K562 (cell line): ENCODE results near the gene RNF11. TPM values are rescaled to one million over a fixed set of nuclear protein-coding genes. Genes with fewer than 3 reads are reported as not detected.

Experiments
- CBX5 ChIP-seq: IDR thresholded peaks from 2 replicates; pipeline ENCODE4 v1.6.1; 2014; ENCODE audit warnings: low read depth, borderline replicate concordance
- NCOA2 ChIP-seq, 2 experiments: fragments of 450-650 bp; IDR thresholded peaks; 2 replicates each; pipeline ENCODE4 v1.6.1; 2018; ENCODE audit warnings: mild to moderate bottlenecking in 2 of 2, moderate library complexity in 1 of 2; ENCODE audit not compliant: partially characterized antibody in 2 of 2
- NFATC3 ChIP-seq: fragments of 450-650 bp; IDR thresholded peaks from 2 replicates; pipeline ENCODE4 v1.6.1; 2017; ENCODE audit warnings: mild to moderate bottlenecking
- OTX1 ChIP-seq: fragments of 450-650 bp; formaldehyde crosslinking; IDR thresholded peaks from 2 replicates; pipeline ENCODE4 v1.4.0; 2022; ENCODE audit warnings: mild to moderate bottlenecking
- PHB2 ChIP-seq: fragments of 450-650 bp; IDR thresholded peaks from 2 replicates; pipeline ENCODE4 v1.6.1; 2017; ENCODE audit warnings: low read depth
- RBFOX2 ChIP-seq: fragments of 200-400 bp; formaldehyde crosslinking; IDR thresholded peaks from 2 replicates; pipeline ENCODE4 v1.6.1; 2017; ENCODE audit warnings: low read depth, mild to moderate bottlenecking, low read length, moderate library complexity
- SAFB ChIP-seq: fragments of 200-400 bp; formaldehyde crosslinking; IDR thresholded peaks from 2 replicates; pipeline ENCODE4 v1.6.1; 2017; ENCODE audit warnings: low read depth, low read length, borderline replicate concordance
- SMARCB1 ChIP-seq: IDR thresholded peaks from 2 replicates; pipeline ENCODE4 v1.6.1; 2011; ENCODE audit warnings: improper control_type of control experiment, low read depth; ENCODE audit not compliant: insufficient read length
- SP2 ChIP-seq: IDR thresholded peaks from 2 replicates; pipeline ENCODE4 v1.6.1; 2011; ENCODE audit warnings: mild to moderate bottlenecking, low read depth, low read length, moderate library complexity; ENCODE audit not compliant: poor library complexity, severe bottlenecking; ENCODE audit errors: extremely low read depth
- WHSC1 ChIP-seq: IDR thresholded peaks from one replicate; pipeline ENCODE4 v1.6.1; 2012; ENCODE audit warnings: low read length, control low read depth, inconsistent platforms
- ZNF121 ChIP-seq: sonication (generic); formaldehyde crosslinking; conservative IDR thresholded peaks from 2 replicates; pipeline ENCODE4 v1.8.0; 2022; ENCODE audit warnings: missing genetic modification reagents
- ZNF41 ChIP-seq: fragments of 250-450 bp; sonication (Bioruptor Pico); conservative IDR thresholded peaks from 2 replicates; pipeline ENCODE4 v1.4.0; 2020; ENCODE audit warnings: mild to moderate bottlenecking
- ZSCAN32 ChIP-seq: fragments of 450-650 bp; formaldehyde crosslinking; IDR thresholded peaks from 2 replicates; pipeline ENCODE4 v1.4.0; 2020; ENCODE audit warnings: mild to moderate bottlenecking, moderate library complexity
- polyA plus RNA-seq, 8 experiments: library from polyadenylated mRNA; depleted of rRNA in 4 of 8; stranded (reverse) in 5 of 8; unstranded in 3 of 8; fragments of >200 nt; fragmentation: Nextera tagmentation in 2 of 8; fragmentation: Illumina TruSeq in 1 of 8; extraction: Ambion mirVana in 2 of 8; extraction: Trizol in 1 of 8; gene quantifications; 2 replicates each; pipeline versions ENCODE4 v1.2.1 to v1.2.3, GENCODE V29; 2011 to 2014; ENCODE audit warnings: inconsistent platforms in 1 of 8, missing spikeins in 1 of 8
- total RNA-seq, 7 experiments: library from RNA; depleted of rRNA in 6 of 7; stranded (reverse); fragments of >200 nt in 6 of 7; fragmentation: Illumina TruSeq in 2 of 7; extraction: Trizol in 2 of 7; gene quantifications; 2 replicates each; pipeline versions ENCODE4 v1.2.1 to v1.2.3, GENCODE V29; 2011 to 2021; ENCODE audit warnings: low replicate concordance in 1 of 7
- TF ChIP-seq, protein P1 (sequence below): fragments of 450-650 bp; formaldehyde crosslinking; IDR thresholded peaks from 2 replicates; pipeline ENCODE4 v1.4.0; 2022; ENCODE audit warnings: missing genetic modification characterization
- TF ChIP-seq, protein P2 (sequence below): IDR thresholded peaks from 2 replicates; pipeline ENCODE4 v1.6.1; 2011; ENCODE audit warnings: borderline replicate concordance, low read depth, mild to moderate bottlenecking, moderate library complexity, low read length; ENCODE audit not compliant: insufficient read depth, poor library complexity, severe bottlenecking
- TF ChIP-seq, protein P3 (sequence below): IDR thresholded peaks from 2 replicates; pipeline ENCODE4 v1.6.1; 2012; ENCODE audit warnings: low read depth, low read length, improper control_type of control experiment, borderline replicate concordance
- TF ChIP-seq, protein P4 (sequence below): fragments of 450-650 bp; IDR thresholded peaks from 2 replicates; pipeline ENCODE4 v1.6.1; 2017; ENCODE audit warnings: antibody characterized with exemption
- TF ChIP-seq, protein P5 (sequence below): sonication (generic); formaldehyde crosslinking; IDR thresholded peaks from 2 replicates; pipeline ENCODE4 v1.8.1; 2023; ENCODE audit warnings: mild to moderate bottlenecking, missing genetic modification reagents
- TF ChIP-seq, protein P6 (sequence below): fragments of 450-650 bp; IDR thresholded peaks from 2 replicates; pipeline ENCODE4 v1.6.1; 2016; ENCODE audit warnings: low read depth, mild to moderate bottlenecking, moderate library complexity

The RNF11 gene
- total and polyA plus RNA-seq, 9 of the 15 experiments (the other 6 are each of a cell fraction or from before 2014, with no cell fraction given) = 5.7 to 34.3 (median 23.1) TPM

DNA sequence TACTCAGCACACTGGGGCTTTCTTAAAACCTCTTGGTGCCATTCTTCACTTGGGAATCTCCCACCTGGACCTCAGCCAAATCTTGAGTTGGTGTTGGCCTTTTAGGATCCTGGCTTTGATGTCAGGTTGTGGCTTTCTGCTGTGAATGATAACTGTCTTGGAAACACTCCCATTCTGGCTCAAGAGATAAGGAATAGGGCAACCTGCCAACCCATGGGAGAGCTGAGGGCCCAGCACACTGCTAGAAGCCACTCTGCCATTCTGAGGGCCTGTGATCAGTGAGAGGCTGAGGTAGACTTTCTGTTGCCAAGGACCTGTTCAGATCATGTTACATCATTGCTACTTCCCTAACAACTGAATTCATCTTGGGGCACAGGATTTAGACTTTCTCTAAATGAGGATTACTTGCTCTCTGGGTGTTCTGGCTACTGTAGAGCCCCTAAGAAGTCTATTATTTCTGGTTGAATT, 48.4 kb downstream of the RNF11 start (continued):
- TF ChIP-seq, protein P1, sequence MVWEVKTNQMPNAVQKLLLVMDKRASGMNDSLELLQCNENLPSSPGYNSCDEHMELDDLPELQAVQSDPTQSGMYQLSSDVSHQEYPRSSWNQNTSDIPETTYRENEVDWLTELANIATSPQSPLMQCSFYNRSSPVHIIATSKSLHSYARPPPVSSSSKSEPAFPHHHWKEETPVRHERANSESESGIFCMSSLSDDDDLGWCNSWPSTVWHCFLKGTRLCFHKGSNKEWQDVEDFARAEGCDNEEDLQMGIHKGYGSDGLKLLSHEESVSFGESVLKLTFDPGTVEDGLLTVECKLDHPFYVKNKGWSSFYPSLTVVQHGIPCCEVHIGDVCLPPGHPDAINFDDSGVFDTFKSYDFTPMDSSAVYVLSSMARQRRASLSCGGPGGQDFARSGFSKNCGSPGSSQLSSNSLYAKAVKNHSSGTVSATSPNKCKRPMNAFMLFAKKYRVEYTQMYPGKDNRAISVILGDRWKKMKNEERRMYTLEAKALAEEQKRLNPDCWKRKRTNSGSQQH (CRISPR knock-in tag) = no peak
- TF ChIP-seq ZNF41 (CRISPR knock-in tag) = 0 out of 2 replicates have a peak, but pooled peaks have one; percentile 33
- TF ChIP-seq RBFOX2 = no peak
- no peak for TF ChIP-seq SAFB
- no peak for TF ChIP-seq NCOA2 (IDR thresholded peaks at IDR 0.05; ENCODE audit: partially characterized antibody in 2 of 2)
- TF ChIP-seq, protein P2, sequence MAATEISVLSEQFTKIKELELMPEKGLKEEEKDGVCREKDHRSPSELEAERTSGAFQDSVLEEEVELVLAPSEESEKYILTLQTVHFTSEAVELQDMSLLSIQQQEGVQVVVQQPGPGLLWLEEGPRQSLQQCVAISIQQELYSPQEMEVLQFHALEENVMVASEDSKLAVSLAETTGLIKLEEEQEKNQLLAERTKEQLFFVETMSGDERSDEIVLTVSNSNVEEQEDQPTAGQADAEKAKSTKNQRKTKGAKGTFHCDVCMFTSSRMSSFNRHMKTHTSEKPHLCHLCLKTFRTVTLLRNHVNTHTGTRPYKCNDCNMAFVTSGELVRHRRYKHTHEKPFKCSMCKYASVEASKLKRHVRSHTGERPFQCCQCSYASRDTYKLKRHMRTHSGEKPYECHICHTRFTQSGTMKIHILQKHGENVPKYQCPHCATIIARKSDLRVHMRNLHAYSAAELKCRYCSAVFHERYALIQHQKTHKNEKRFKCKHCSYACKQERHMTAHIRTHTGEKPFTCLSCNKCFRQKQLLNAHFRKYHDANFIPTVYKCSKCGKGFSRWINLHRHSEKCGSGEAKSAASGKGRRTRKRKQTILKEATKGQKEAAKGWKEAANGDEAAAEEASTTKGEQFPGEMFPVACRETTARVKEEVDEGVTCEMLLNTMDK = no peak
- TF ChIP-seq, protein P3, sequence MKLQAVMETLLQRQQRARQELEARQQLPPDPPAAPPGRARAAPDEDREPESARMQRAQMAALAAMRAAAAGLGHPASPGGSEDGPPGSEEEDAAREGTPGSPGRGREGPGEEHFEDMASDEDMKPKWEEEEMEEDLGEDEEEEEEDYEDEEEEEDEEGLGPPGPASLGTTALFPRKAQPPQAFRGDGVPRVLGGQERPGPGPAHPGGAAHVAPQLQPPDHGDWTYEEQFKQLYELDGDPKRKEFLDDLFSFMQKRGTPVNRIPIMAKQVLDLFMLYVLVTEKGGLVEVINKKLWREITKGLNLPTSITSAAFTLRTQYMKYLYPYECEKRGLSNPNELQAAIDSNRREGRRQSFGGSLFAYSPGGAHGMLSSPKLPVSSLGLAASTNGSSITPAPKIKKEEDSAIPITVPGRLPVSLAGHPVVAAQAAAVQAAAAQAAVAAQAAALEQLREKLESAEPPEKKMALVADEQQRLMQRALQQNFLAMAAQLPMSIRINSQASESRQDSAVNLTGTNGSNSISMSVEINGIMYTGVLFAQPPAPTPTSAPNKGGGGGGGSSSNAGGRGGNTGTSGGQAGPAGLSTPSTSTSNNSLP = peak; percentile 87; the same call in 1 of the 2 replicates
- TF ChIP-seq OTX1 = peak; percentile 85
- TF ChIP-seq, protein P4, sequence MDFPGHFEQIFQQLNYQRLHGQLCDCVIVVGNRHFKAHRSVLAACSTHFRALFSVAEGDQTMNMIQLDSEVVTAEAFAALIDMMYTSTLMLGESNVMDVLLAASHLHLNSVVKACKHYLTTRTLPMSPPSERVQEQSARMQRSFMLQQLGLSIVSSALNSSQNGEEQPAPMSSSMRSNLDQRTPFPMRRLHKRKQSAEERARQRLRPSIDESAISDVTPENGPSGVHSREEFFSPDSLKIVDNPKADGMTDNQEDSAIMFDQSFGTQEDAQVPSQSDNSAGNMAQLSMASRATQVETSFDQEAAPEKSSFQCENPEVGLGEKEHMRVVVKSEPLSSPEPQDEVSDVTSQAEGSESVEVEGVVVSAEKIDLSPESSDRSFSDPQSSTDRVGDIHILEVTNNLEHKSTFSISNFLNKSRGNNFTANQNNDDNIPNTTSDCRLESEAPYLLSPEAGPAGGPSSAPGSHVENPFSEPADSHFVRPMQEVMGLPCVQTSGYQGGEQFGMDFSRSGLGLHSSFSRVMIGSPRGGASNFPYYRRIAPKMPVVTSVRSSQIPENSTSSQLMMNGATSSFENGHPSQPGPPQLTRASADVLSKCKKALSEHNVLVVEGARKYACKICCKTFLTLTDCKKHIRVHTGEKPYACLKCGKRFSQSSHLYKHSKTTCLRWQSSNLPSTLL = no peak
- no peak for TF ChIP-seq ZNF121 (CRISPR knock-in tag)
- TF ChIP-seq, protein P5, sequence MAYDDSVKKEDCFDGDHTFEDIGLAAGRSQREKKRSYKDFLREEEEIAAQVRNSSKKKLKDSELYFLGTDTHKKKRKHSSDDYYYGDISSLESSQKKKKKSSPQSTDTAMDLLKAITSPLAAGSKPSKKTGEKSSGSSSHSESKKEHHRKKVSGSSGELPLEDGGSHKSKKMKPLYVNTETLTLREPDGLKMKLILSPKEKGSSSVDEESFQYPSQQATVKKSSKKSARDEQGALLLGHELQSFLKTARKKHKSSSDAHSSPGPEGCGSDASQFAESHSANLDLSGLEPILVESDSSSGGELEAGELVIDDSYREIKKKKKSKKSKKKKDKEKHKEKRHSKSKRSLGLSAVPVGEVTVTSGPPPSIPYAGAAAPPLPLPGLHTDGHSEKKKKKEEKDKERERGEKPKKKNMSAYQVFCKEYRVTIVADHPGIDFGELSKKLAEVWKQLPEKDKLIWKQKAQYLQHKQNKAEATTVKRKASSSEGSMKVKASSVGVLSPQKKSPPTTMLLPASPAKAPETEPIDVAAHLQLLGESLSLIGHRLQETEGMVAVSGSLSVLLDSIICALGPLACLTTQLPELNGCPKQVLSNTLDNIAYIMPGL (CRISPR knock-in tag) = no peak
- TF ChIP-seq SP2 = no peak
- TF ChIP-seq, protein P6, sequence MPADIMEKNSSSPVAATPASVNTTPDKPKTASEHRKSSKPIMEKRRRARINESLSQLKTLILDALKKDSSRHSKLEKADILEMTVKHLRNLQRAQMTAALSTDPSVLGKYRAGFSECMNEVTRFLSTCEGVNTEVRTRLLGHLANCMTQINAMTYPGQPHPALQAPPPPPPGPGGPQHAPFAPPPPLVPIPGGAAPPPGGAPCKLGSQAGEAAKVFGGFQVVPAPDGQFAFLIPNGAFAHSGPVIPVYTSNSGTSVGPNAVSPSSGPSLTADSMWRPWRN = peak; percentile 82
- TF ChIP-seq PHB2 = peak; percentile 78
- TF ChIP-seq CBX5 = no peak
- no peak for TF ChIP-seq ZSCAN32
- no peak for TF ChIP-seq NFATC3
- TF ChIP-seq SMARCB1 = no peak
- no peak for TF ChIP-seq WHSC1
